GM19193 (cell line): Measurements from ENCODE around the gene SPATA22.

Experiments used
- POLR2A ChIP-seq: IDR thresholded peaks from 4 replicates; pipeline ENCODE4 v1.6.1; 2011; ENCODE audit not compliant: insufficient read depth, insufficient read length; ENCODE audit errors: extremely low read depth

SPATA22 gene

DNA sequence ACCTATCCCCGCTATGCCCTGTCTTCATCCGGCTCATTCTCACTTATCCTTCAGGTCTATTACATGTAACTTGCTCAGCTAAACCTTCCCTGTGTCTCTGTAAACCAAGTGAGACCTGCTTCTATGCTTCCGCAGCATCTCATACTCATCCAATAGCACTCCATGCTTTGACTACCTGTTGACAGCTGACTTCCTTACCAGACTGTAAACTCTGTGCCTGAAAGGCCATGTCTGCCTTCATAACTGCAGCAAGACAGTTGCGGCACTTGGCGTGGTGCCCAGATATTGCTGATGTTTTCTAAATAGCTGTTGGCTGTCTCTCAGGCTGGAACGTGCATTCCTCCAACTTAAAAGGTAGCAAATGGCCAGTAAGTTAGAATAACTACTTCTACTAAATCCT, 71.6 kb downstream of the SPATA22 start:
- TF ChIP-seq POLR2A, result no peak

DNA sequence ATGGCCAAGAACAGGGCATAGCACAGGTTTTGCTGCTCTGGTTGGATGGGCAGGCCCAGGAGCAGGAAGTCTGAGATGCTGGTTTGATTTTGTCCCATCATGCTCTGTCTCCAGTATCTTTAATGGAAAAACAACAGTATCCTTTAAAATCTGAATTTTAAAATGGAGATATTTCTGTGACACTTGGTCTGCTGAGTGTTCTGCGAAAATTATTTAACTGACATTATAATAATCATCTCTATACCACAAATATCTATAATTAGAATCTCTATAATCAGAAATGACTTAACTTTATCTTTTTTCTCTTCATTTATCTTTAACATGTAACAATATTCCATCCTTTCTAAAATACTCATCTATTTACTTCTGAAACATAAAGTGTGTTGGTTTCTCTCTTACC, 73.3 kb downstream of the SPATA22 start, which contains the start of gene OR1E1:
OR1E1 (minus strand) TSS at position 101 of the 400 bp plus-strand sequence; CDS start at position 101, 0 bp downstream.
- TF ChIP-seq POLR2A, result no peak
